Breast epithelium (tissue), 3 donors: ENCODE measurements around the gene PDE7B.

Experiments used
- CTCF ChIP-seq, 3 donors: fragments of 450-650 bp; IDR thresholded peaks; one replicate each; pipeline ENCODE4 v1.5.1; 2016 to 2017; ENCODE audit warnings: antibody characterized with exemption in 3 of 3, mild to moderate bottlenecking in 3 of 3, moderate library complexity in 3 of 3
- POLR2A ChIP-seq: fragments of 450-650 bp; IDR thresholded peaks from one replicate; pipeline ENCODE4 v1.6.1; 2016; ENCODE audit warnings: antibody characterized with exemption, mild to moderate bottlenecking, moderate library complexity
- POLR2AphosphoS5 ChIP-seq, 3 donors: sonication (generic); formaldehyde crosslinking; IDR thresholded peaks; one replicate each; pipeline ENCODE4 v1.6.1; 2017; ENCODE audit warnings: antibody characterized with exemption in 3 of 3

GRCh38 chr6:136161950-136162349 lies 310.4 kb downstream of the PDE7B start:
- no peak for TF ChIP-seq POLR2AphosphoS5 (IDR thresholded peaks at IDR 0.05)
- no peak for TF ChIP-seq CTCF (IDR thresholded peaks at IDR 0.05)
- TF ChIP-seq POLR2A, result no peak
